Subcutaneous adipose tissue (tissue), 4 donors: ENCODE results near the gene SPACA7. TPM values are rescaled to one million over a fixed set of nuclear protein-coding genes. Genes with fewer than 3 reads are reported as not detected.

ENCODE experiments used
- total RNA-seq, 4 donors: library from RNA; depleted of rRNA; stranded (reverse); fragments of >200 nt; gene quantifications; one replicate each; pipeline ENCODE4 v1.1.0, GENCODE V29; 2016
- TF ChIP-seq, protein P1 (sequence below): fragments of 450-650 bp; IDR thresholded peaks from one replicate; pipeline ENCODE4 v1.5.1; 2016; ENCODE audit warnings: low read depth, mild to moderate bottlenecking, control low read depth, antibody characterized with exemption, moderate library complexity

SPACA7 gene
- total RNA-seq, 4 donors from 2014 or later = not detected

DNA sequence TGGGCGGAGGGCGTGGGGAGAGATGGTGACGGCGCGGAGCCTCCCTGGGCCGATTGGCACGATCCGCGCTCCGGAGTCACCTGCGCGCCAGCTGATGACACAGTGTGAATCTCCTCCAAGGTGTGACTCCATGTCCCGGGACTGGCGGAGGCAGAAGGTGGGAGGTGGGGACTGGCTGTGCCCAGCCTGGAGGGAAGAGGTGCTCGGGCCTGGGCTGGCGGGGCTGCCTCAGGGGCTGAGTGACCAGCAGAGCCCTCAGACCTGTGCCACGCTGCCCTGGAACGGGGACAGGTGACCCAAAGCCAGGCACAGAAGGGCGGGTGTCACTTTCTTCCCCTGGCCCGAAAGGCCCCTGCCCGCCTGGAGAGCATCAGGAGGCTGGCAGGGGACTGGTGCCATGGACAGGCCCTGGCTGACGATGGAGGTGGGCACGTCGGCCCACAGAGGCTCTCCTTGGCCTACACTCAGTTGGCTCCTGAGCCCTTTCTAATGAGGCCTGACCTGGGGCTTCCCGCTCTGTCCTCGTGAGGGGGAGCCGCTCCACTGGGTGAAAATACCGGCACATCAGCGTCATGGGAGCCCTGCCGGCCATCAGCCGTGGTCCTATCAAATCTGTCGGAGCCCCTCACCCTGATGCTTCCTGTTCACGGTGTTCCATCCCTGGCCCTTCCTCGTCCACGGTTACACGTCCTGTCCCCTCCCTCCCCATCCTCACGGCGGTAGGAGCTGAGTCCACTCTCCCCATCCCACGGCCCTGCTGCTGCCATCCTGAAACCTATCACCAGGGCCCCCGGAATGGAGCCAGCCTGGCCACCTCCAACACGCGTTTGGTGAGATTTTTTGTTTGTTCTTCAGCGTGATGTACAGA is 75.6 kb downstream of the SPACA7 start:
- TF ChIP-seq, protein P1, sequence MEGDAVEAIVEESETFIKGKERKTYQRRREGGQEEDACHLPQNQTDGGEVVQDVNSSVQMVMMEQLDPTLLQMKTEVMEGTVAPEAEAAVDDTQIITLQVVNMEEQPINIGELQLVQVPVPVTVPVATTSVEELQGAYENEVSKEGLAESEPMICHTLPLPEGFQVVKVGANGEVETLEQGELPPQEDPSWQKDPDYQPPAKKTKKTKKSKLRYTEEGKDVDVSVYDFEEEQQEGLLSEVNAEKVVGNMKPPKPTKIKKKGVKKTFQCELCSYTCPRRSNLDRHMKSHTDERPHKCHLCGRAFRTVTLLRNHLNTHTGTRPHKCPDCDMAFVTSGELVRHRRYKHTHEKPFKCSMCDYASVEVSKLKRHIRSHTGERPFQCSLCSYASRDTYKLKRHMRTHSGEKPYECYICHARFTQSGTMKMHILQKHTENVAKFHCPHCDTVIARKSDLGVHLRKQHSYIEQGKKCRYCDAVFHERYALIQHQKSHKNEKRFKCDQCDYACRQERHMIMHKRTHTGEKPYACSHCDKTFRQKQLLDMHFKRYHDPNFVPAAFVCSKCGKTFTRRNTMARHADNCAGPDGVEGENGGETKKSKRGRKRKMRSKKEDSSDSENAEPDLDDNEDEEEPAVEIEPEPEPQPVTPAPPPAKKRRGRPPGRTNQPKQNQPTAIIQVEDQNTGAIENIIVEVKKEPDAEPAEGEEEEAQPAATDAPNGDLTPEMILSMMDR = no peak

DNA sequence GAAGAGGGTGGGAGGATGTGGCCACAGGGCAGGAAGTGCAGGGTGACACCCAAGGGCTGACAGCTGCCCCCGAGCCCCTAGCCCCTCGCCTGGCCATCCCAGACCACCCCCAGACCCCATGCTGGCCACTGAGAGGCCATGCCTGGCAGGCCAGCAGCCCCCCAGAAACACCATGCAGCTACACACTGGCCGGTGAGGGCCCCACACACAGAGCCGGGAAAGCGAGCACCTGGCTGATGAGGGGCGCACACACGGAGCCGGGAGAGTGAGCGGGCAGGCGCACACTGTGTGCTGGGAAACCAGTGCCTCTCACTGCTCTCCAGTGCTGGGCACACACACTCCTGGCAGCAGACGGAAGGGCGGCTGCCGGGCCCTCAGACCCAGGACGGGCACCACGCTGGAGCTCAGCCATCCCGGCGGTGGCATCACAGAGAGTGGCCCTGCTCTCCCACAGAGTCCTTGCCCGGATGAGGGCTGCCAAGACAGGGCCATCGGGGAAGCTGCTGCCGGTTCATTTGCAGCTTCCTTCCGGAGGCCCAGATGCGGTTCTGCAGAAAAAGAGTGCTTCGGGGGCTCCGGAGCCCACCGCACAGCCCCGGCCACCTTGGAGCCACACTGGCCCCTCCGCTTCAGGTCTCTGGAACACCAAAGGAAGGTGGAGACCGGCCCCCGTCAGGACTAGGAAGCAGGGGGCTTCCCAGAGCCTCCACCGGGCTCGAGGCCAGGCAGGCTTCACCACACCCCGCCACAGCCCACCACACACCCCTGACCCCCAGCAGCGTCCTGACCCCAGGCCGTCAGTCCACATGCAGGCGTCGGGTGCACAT is 76.4 kb downstream of the SPACA7 start:
- TF ChIP-seq, protein P1 = no peak

DNA sequence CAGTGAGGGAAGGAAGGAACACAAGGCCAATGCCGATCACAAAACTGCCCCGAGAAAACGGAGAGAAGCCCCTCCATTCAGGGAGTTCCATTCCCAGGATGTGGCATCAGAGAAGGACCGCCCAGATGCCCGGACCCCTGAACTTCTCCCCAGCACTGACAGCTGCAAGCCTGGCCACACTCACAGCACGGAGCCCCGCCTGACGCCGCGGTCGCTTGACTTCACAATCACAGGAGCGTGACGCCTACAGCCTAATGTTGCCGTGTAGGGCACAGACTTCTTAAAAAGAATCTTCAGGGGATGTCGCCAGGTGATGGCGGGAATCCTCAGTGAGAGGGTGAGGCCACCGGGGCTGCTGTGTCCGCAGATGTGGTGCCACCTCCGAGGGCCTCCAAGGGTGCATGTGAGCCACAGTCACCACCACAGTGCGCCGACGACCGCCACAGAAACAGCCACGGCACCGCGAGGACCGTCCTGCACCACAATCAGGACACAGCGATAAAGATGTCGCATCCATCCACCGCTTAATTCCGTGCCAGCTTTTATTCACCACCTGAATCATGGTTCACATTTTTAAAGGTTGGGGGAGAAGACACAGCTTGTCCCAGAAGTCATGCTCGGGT is 77.2 kb downstream of the SPACA7 start:
- TF ChIP-seq, protein P1 = no peak

DNA sequence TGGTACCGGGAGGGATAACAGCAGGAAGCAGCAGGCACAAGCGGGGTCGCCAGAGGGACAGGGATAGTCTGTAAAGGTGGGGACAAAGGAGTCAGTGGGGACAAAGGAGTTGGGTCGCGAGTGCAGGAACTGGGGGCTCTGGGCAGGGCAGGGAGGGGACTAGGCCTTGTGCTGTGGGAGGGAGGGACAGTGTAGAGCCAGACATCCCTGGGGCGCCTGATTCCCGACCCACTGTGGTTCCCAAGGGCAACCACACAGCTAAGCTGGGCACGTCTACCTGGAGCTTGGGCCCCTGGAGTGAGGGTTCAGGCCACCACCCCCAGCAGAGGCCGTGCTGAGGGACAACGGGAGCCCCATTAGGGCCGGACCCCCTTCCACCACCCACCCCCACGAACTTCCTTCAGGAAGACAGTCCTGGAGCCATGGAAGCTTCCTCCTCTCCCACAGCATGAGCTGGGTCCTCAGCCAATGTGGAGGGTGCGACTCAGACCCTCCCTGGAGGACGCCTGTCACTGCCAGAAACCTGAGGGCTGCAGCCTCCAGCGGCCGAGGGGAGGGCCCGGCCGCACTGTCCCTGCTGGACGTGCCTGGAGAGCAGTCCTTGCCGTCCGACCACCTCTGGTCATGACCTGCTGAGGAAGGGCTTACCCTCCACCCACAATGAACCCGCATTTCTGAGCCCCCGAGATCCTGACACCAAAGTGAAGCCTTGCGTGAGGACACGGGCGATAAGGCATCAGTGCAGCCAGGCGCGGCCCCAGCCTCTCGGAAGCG is 77.9 kb downstream of the SPACA7 start:
- TF ChIP-seq, protein P1 = no peak

DNA sequence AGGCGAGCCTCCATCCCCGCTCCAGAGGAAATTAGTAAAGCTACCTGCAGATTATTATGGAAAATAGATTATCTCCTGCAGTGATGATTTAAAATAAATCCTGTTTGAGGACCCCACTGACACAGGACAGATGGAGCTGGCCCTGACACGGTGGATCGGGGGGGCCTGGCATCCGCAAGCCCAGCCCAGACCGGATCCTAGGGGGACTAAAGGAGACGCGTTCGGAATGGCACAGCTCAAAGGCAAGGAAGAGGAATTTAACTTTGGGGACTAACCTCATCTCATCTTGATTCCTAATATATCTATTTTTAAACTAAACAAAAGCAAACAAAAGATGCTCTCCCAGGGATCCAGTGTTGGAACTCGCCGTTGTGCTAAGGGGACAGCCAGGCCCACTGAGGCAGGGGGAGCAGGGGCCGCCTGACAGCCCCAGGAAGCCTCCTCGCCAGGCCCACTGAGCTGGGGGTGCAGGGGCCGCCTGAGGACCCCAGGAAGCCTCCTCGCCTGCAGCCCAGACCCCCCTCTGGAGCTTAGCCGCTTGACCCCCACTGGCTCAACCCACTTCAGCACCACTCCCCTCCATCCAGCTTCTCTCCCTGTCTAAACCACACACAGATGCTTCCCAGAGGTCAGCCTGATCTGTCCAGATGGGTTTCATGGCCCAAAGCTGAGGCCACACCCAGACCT is 78.6 kb downstream of the SPACA7 start:
- TF ChIP-seq, protein P1 = no peak

DNA sequence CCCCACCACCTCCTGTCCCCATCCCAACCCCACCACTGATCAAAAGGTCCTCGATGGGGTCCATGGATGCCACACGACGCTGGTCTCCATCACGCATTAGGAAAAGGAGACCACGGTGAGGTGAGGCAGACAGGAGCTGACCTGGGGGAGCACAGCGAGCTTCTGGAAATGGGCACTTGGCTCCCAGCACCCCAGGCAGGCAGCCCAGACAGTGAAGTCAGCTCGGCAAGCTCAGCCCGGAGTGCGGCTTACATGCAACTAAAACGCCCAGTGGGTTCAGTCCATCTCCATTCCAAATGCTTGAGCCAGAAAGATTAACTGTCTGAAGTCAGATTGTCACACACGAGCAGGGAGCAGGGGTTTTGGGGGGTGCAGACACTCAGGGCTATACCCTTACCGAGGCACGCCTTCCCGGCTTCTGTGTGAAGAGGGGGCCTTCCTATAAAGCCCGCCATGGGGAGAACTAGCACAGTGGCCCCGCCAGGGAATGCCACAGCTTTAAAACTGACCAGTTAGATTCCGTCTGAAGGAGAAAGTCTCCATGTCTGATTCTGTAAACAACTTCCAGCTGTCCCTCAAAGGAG is 79.4 kb downstream of the SPACA7 start:
- TF ChIP-seq, protein P1 = no peak
